ENCODE data around the gene DICER1.
"Not testable (repeated sequence)": the region's sequence is repeated elsewhere in the genome, so short reads cannot be mapped to it uniquely, and the experiment has no call there.

The DICER1 gene

DNA sequence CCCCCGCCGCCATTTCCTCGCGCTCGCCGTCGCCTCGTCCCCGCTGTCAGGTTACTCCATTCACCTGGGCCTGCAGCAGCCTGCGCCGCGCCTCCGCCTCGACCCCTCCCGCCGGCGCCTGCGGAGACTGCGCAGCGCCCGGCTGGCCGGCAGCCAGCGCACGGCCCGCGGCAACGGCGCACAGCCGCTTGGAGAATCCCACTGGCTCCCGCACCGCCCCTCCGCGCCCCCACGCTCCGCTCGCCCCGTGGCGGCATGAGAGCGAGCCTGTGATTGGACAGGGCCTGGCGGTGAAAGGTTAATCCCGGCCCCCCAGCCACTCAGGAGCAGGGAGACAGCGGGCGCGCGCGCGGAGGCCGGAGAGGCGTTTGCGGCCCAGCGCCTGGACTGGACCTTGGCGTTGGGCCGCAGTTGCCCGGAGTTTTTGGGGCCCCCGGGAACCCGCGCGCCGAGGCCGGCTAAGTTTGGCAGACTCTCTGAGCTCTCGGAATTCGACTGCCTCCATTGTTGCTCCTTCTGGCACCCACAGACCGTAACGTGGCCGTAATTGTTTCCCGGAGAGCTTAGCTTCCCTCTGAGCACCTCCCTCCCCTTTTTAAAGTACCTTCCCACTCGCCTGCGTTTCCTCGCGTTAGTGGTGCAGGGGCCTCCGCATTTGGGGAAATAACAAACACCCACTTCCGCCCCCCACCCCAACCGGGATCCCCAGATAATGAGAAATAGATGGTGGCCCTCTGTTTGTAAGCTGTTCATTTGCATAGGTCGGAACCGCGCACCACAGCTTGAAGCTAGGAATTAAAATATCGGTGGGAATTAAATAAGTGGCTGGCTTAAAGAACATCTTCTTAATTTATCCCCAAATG lies at the start of gene DICER1:
TSS of gene DICER1 (minus strand) at position 203 of the 863 bp plus-strand sequence. CDS start 24,071 bp downstream, outside the sequence.
- peak within 1 kb of the TSS; percentile 73 for H3K4me3 ChIP-seq (ENCODE audit: low read depth, low read length)
- in situ Hi-C loops (cut with HindIII; ENCODE audit: low sequenced_read_pairs), result no loop called here
- TF ChIP-seq CTCF (IDR thresholded peaks at IDR 0.05; ENCODE audit: low read depth, low read length), result no peak
- DNase-seq (ENCODE audit: low read depth, low spot score), result peak; percentile 92

DNA sequence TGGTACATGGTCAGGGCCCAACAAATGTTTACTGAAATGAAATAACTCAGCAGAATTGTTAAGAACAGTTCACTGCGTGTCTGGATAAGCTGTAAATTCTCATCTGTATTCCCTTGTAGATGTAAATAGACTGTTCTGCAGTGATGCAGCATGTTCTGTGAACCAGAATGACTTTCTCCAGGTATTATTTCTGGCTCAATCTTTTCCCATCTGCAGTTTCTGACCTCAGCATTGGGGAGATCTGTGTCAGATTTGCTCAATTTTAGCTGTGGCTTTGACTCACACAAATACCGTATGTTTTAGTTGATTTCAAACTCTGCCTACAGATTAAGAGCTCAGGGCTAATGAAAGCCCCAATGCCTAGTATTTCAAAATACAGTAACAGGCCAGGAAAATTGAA lies 49.2 kb upstream of the DICER1 start:
- H3K4me3 ChIP-seq (ENCODE audit: low read depth, low read length), result no peak overlapping the region
- in situ Hi-C loops (cut with HindIII; ENCODE audit: low sequenced_read_pairs), result no loop called here
- no peak for DNase-seq (ENCODE audit: low read depth, low spot score)
- TF ChIP-seq CTCF (IDR thresholded peaks at IDR 0.05; ENCODE audit: low read depth, low read length), result no peak

DNA sequence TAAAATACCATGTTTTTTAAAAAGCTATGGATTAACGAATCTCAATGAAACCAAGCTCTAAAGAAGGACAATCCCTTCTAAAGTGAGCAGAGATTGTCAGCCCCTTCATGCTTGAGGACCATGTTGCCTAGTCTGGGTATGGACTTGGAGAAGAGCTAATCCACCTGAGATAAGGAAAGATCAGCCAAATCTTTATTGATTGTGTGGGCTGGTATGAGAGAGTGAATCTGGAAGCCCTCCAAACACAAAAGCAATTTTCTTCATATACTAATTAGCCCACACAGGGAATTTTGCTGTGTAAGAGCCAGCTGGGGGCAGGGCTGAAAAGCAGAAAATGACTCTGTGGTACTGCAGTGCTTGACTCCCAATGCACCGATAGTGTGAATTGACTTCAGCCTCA lies 47.4 kb upstream of the DICER1 start:
- no peak for DNase-seq (ENCODE audit: low read depth, low spot score)
- no peak for TF ChIP-seq CTCF (IDR thresholded peaks at IDR 0.05; ENCODE audit: low read depth, low read length)
- H3K4me3 ChIP-seq (ENCODE audit: low read depth, low read length), result no peak overlapping the region
- in situ Hi-C loops (cut with HindIII; ENCODE audit: low sequenced_read_pairs), result no loop called here

GRCh38 chr14:95201745-95202144 lies 44.4 kb upstream of the DICER1 start:
- in situ Hi-C loops (cut with HindIII; ENCODE audit: low sequenced_read_pairs); DNase-seq (ENCODE audit: low read depth, low spot score); H3K4me3 ChIP-seq (ENCODE audit: low read depth, low read length): not testable (repeated sequence)

DNA sequence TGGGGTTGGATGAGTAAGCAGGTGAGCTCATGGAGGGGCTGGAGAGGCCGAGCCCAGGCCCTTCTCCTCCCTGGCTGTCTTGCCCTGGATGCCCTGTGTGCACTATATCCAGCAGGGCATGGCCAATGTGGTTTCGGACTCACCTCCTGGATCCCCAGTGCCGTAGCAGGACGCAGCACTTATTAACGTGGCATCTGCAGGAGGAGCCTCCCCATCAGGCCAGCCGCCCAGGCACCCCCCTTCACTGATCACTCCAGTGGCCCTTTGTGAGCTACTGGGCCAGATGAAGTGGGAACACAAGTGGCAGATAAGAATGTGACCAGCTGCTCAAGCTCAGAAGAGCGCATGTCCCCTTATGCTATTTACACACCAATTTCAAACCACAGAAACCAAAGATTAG lies 43.1 kb upstream of the DICER1 start:
- in situ Hi-C loops (cut with HindIII; ENCODE audit: low sequenced_read_pairs), result no loop called here
- no peak for DNase-seq (ENCODE audit: low read depth, low spot score)
- no peak overlapping the region for H3K4me3 ChIP-seq (ENCODE audit: low read depth, low read length)
- TF ChIP-seq CTCF (IDR thresholded peaks at IDR 0.05; ENCODE audit: low read depth, low read length), result no peak

DNA sequence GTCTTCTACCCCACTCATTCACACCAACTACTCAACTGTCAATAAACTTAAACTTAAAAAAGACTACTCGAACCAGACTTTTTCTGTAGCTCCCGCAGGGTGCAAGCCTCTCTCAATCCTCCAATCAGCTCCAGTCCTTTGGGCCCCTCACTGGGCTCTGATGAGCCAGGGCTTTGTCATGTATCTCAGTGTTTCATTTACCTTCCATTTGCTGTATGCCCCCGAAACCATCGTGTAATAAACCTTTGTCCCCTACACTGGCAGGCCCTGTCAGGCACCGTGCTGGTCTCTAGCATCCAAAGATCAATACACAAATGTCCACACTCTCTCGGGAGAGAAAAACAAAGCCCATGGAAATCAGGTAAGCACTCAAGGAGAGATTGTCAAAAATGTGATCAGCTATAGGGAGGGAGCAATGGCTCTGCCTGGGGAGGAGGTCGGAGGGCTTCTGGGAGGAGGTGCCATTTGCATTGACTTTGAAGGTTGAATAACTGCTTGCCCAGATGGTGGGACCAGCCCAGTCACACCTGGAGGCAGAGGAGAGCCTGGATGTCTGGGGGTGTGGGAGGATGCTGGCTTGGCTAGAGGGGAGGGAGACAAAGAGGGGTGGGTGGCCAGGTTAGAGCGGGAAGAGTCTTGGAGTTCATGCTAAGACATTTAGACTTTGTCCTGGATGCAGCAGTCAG lies 42.1 kb upstream of the DICER1 start:
- TF ChIP-seq CTCF (IDR thresholded peaks at IDR 0.05; ENCODE audit: low read depth, low read length), result no peak
- DNase-seq (ENCODE audit: low read depth, low spot score), result no peak
- no peak overlapping the region for H3K4me3 ChIP-seq (ENCODE audit: low read depth, low read length)
- in situ Hi-C loops (cut with HindIII; ENCODE audit: low sequenced_read_pairs), result no loop called here

DNA sequence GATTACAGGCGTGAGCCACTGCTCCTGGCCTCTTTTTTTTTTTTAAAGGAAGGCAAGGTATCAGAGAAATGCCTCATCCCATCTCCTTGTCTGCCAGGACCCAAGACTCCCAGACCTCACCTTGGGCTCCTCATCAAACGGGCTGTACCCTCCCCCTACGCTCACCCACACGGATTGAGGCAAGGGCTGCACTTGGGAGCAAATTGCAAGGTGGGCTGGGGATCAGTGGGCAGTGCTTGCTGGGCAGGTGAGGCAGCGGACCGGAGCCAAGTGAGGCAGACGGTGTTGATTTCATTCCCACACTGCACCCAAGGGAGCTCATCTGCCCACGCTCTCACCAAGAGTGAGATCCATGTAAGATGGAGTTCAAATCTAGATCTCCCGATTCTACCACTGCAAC lies 41.0 kb upstream of the DICER1 start:
- DNase-seq (ENCODE audit: low read depth, low spot score), result no peak
- in situ Hi-C loops (cut with HindIII; ENCODE audit: low sequenced_read_pairs), result no loop called here
- H3K4me3 ChIP-seq (ENCODE audit: low read depth, low read length), result no peak overlapping the region
- TF ChIP-seq CTCF (IDR thresholded peaks at IDR 0.05; ENCODE audit: low read depth, low read length), result no peak

All from astrocyte of the spinal cord (primary cell).